Hepatocyte (in vitro differentiated cells): ENCODE results near the gene SAMD11.

Source experiments
- EZH2 ChIP-seq: fragments of 200-600 bp; sonication (generic); IDR thresholded peaks from 2 replicates; pipeline ENCODE4 v1.6.1; 2016; ENCODE audit warnings: antibody characterized with exemption, mild to moderate bottlenecking, borderline replicate concordance
- EZH2phosphoT487 ChIP-seq: fragments of 200-600 bp; sonication (generic); IDR thresholded peaks from one replicate; pipeline ENCODE4 v1.6.1; 2018; ENCODE audit warnings: antibody characterized with exemption, mild to moderate bottlenecking, low read depth, moderate library complexity; ENCODE audit not compliant: unreplicated experiment, severe bottlenecking
- TF ChIP-seq, protein P1 (sequence below): fragments of 200-600 bp; sonication (generic); IDR thresholded peaks from 2 replicates; pipeline ENCODE4 v1.5.1; 2016; ENCODE audit warnings: antibody characterized with exemption, mild to moderate bottlenecking; ENCODE audit not compliant: poor library complexity

DNA sequence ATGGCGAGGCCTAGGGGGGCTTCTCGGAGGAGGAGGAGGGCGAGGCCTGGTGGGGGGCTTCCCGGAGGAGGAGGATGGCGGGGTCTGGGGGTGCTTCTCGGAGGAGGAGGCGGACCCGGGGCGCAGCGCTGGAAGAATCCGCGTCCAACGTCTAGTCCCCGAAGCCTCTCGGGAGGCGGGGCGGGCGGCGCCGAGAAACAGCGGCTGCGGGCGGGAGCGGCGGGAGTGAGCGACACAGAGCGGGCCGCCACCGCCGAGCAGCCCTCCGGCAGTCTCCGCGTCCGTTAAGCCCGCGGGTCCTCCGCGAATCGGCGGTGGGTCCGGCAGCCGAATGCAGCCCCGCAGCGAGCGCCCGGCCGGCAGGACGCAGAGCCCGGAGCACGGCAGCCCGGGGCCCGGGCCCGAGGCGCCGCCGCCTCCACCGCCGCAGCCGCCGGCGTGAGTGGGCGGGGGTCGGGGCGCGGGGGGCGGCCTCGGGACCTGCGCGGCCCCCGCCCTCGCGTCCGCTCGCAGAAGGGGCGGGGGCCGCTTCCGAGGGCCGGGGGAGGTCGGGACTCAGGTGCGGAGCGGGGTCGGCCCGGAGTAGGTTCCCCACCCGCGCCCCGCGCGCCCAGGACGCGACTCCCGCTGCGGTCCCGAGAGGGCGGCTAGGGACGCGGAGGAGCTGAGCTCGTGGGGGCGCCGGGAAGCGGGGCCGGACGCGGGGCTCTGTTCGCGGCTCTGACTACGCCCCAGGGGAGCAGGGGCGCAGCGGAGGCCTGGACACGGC, 36.8 kb downstream of the SAMD11 start, which contains the start of gene KLHL17:
- TF ChIP-seq, protein P1, sequence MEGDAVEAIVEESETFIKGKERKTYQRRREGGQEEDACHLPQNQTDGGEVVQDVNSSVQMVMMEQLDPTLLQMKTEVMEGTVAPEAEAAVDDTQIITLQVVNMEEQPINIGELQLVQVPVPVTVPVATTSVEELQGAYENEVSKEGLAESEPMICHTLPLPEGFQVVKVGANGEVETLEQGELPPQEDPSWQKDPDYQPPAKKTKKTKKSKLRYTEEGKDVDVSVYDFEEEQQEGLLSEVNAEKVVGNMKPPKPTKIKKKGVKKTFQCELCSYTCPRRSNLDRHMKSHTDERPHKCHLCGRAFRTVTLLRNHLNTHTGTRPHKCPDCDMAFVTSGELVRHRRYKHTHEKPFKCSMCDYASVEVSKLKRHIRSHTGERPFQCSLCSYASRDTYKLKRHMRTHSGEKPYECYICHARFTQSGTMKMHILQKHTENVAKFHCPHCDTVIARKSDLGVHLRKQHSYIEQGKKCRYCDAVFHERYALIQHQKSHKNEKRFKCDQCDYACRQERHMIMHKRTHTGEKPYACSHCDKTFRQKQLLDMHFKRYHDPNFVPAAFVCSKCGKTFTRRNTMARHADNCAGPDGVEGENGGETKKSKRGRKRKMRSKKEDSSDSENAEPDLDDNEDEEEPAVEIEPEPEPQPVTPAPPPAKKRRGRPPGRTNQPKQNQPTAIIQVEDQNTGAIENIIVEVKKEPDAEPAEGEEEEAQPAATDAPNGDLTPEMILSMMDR = no peak
- TF ChIP-seq EZH2 (no peak), EZH2phosphoT487 (no peak)
